HepG2 (cell line): Measurements from ENCODE around the gene PRSS36. TPM values are rescaled to one million over a fixed set of nuclear protein-coding genes. Genes with fewer than 3 reads are reported as not detected.

ENCODE experiments used
- ATAC-seq: fragments of 200-7000 bp; cut with Tn5 transposase; 3 replicates; pipeline ENCODE4 v1.9.1; 2020; ENCODE audit warnings: mild to moderate bottlenecking, moderate library complexity
- BruUV-seq: library from RNA; stranded (reverse); fragments of 400-500 nt; replicated peaks from 2 replicates; lab custom pipeline; 2021; lab: Mats Ljungman, UMichigan
- CTCF ChIA-PET: fragments of 300-600 bp; formaldehyde crosslinking; extraction: SDS; loops from one replicate; lab custom pipeline; 2021; ENCODE audit warnings: low total read pairs, inconsistent platforms, low intra/inter-chr PET ratio; lab: Yijun Ruan, JAX
- POLR2A ChIA-PET: fragments of 350-600 bp; sonication (Branson Sonifier 250); formaldehyde crosslinking; loops from one replicate; lab custom pipeline; 2020; ENCODE audit warnings: antibody characterized with exemption, inconsistent platforms; lab: Yijun Ruan, JAX
- DNase-seq: peaks from one replicate; pipeline ENCODE4 v3.0.0-alpha.2; 2015; ENCODE audit warnings: low spot score
- FAIRE-seq: peaks from 3 replicates; lab custom pipeline; 2011; peaks lifted over from hg19 to GRCh38; lab: Jason Lieb, UNC
- H2AFZ ChIP-seq: one replicate; pipeline ENCODE4 v1.6.1; 2011; ENCODE audit warnings: low read length, inconsistent platforms
- H3K27ac ChIP-seq: fragments of 300-600 bp; 3 replicates; pipeline ENCODE4 v1.8.0; 2011; ENCODE audit warnings: mixed run types, mild to moderate bottlenecking, mixed read lengths, low read length, inconsistent platforms; ENCODE audit not compliant: insufficient read depth; ENCODE audit errors: extremely low read length
- H3K27me3 ChIP-seq, 2 experiments: fragments of 200-600 bp in 1 of 2; 2 replicates in 1 of 2; 3 replicates in 1 of 2; pipeline versions ENCODE4 v1.6.0 to v1.8.0; 2011; ENCODE audit warnings: low read length in 2 of 2, mild to moderate bottlenecking in 2 of 2, moderate library complexity in 2 of 2, inconsistent platforms in 1 of 2; ENCODE audit not compliant: insufficient read depth in 2 of 2, control insufficient read depth in 1 of 2
- H3K36me3 ChIP-seq, 2 experiments: fragments of 200-600 bp in 1 of 2; replicated peaks in 1 of 2; 2 replicates in 1 of 2; 3 replicates in 1 of 2; pipeline versions ENCODE4 v1.5.1 to v1.8.0; 2011; ENCODE audit warnings: low read length in 2 of 2, inconsistent platforms in 1 of 2; ENCODE audit not compliant: insufficient read depth in 2 of 2, control insufficient read depth in 1 of 2
- H3K4me1 ChIP-seq: 2 replicates; pipeline ENCODE4 v1.5.1; 2012; ENCODE audit warnings: low read length, inconsistent platforms; ENCODE audit not compliant: insufficient read depth
- H3K4me2 ChIP-seq: 2 replicates; pipeline ENCODE4 v1.6.0; 2011; ENCODE audit warnings: low read depth, low read length, inconsistent platforms
- H3K4me3 ChIP-seq, 3 experiments: fragments of 200-600 bp in 1 of 3; sonication (generic), shearing (Covaris generic) in 1 of 3; replicated peaks in 1 of 3; 2 replicates each; pipeline ENCODE4 v1.5.1; 2011 to 2016; ENCODE audit warnings: low read length in 3 of 3, inconsistent platforms in 2 of 3, low read depth in 2 of 3, mild to moderate bottlenecking in 2 of 3, control low read depth in 1 of 3, mixed read lengths in 1 of 3; ENCODE audit not compliant: insufficient read depth in 1 of 3
- H3K79me2 ChIP-seq: one replicate; pipeline ENCODE4 v1.6.1; 2011; ENCODE audit warnings: low read length, inconsistent platforms; ENCODE audit not compliant: insufficient read depth
- H3K9ac ChIP-seq: 2 replicates; pipeline ENCODE4 v1.6.0; 2011; ENCODE audit warnings: mild to moderate bottlenecking, low read depth, low read length, inconsistent platforms; ENCODE audit not compliant: insufficient read depth
- H3K9me3 ChIP-seq: 2 replicates; pipeline ENCODE4 v1.5.1; 2012; ENCODE audit warnings: mild to moderate bottlenecking, low read length
- H4K20me1 ChIP-seq: 2 replicates; pipeline ENCODE4 v1.6.0; 2011; ENCODE audit warnings: inconsistent platforms, mild to moderate bottlenecking, low read length, moderate library complexity; ENCODE audit not compliant: insufficient read depth
- ADNP ChIP-seq: sonication (generic); formaldehyde crosslinking; IDR thresholded peaks from 2 replicates; pipeline ENCODE4 v1.4.0; 2020; ENCODE audit warnings: missing genetic modification reagents
- CEBPB ChIP-seq: IDR thresholded peaks from 2 replicates; pipeline ENCODE4 v1.6.1; 2011; ENCODE audit warnings: low read depth, low read length, improper control_type of control experiment, borderline replicate concordance
- HNF4A ChIP-seq: sonication (generic); formaldehyde crosslinking; IDR thresholded peaks from 2 replicates; pipeline ENCODE4 v1.4.0; 2020; ENCODE audit warnings: missing genetic modification reagents
- HNF4G ChIP-seq, 2 experiments: sonication (generic) in 1 of 2; formaldehyde crosslinking in 1 of 2; IDR thresholded peaks; 2 replicates each; pipeline versions ENCODE4 v1.4.0 to v1.6.1; 2011 to 2020; ENCODE audit warnings: borderline replicate concordance in 2 of 2, low read depth in 2 of 2, mild to moderate bottlenecking in 2 of 2, low read length in 1 of 2, missing genetic modification reagents in 1 of 2, moderate library complexity in 1 of 2
- HOXA9 ChIP-seq: sonication (generic); formaldehyde crosslinking; IDR thresholded peaks from 2 replicates; pipeline ENCODE4 v1.8.1; 2022; ENCODE audit warnings: missing genetic modification reagents, mild to moderate bottlenecking, moderate library complexity, borderline replicate concordance
- NFYB ChIP-seq: sonication (generic); formaldehyde crosslinking; IDR thresholded peaks from 2 replicates; pipeline ENCODE4 v1.4.0; 2020; ENCODE audit warnings: missing genetic modification reagents
- NFYC ChIP-seq: IDR thresholded peaks from 2 replicates; pipeline ENCODE4 v1.6.1; 2016; ENCODE audit warnings: missing genetic modification reagents, missing compliant biosample characterization
- NR2C2 ChIP-seq: sonication (generic); formaldehyde crosslinking; IDR thresholded peaks from 2 replicates; pipeline ENCODE4 v1.4.0; 2020; ENCODE audit warnings: missing genetic modification reagents, mild to moderate bottlenecking, moderate library complexity, borderline replicate concordance
- NR2F1 ChIP-seq, 2 experiments: fragments of 450-650 bp in 1 of 2; formaldehyde crosslinking in 1 of 2; IDR thresholded peaks; 2 replicates each; pipeline versions ENCODE4 v1.5.0 to v1.6.1; 2016 to 2020; ENCODE audit warnings: mild to moderate bottlenecking in 1 of 2, missing compliant biosample characterization in 1 of 2, missing genetic modification reagents in 1 of 2, moderate library complexity in 1 of 2
- NR2F6 ChIP-seq, 2 experiments: IDR thresholded peaks; 2 replicates each; pipeline ENCODE4 v1.6.1; 2016; ENCODE audit warnings: antibody characterized with exemption in 1 of 2, mild to moderate bottlenecking in 1 of 2
- SOX5 ChIP-seq: IDR thresholded peaks from 2 replicates; pipeline ENCODE4 v1.6.1; 2016; ENCODE audit warnings: borderline replicate concordance
- ZMYM3 ChIP-seq: sonication (generic); formaldehyde crosslinking; IDR thresholded peaks from 2 replicates; pipeline ENCODE4 v1.5.1; 2020; ENCODE audit warnings: mild to moderate bottlenecking, missing genetic modification reagents
- ZNF430 ChIP-seq: sonication (generic); formaldehyde crosslinking; IDR thresholded peaks from 2 replicates; pipeline ENCODE4 v1.9.0; 2021; ENCODE audit warnings: mild to moderate bottlenecking, missing genetic modification reagents
- ZNF441 ChIP-seq: sonication (generic); formaldehyde crosslinking; IDR thresholded peaks from 2 replicates; pipeline ENCODE4 v1.7.0; 2021; ENCODE audit warnings: missing genetic modification reagents, borderline replicate concordance
- WGBS: methylation state at CpG from one replicate; pipeline ENCODE4 v1.1.6; 2017; ENCODE audit warnings: low lambda C conversion rate; 5-methylcytosine and 5-hydroxymethylcytosine counted together
- in situ Hi-C: cut with HindIII; loops from 2 replicates; pipeline ENCODE4 v1.10.0; 2017; ENCODE audit warnings: low pct_unique_long_range_greater_than_20kb; ENCODE audit not compliant: extremely low pct_ligation_motif_present
- intact Hi-C: fragments of 100-400 bp; cut with micrococcal nuclease; formaldehyde crosslinking; loops from one replicate; pipeline ENCODE4 v1.10.0; 2022; ENCODE audit not compliant: unreplicated experiment
- polyA plus RNA-seq, 8 experiments: library from polyadenylated mRNA; depleted of rRNA in 3 of 8; stranded (reverse) in 7 of 8; unstranded in 1 of 8; fragments of >200 nt; fragmentation: Illumina TruSeq in 4 of 8; extraction: Trizol in 4 of 8; gene quantifications; 2 replicates each; pipeline versions ENCODE4 v1.2.1 to v1.2.3, GENCODE V29; 2011 to 2016; ENCODE audit warnings: low read depth in 4 of 8, missing spikeins in 1 of 8, mixed read lengths in 1 of 8; ENCODE audit not compliant: insufficient read depth in 1 of 8
- total RNA-seq, 5 experiments: library from RNA; depleted of rRNA; stranded (reverse); fragments of >200 nt; fragmentation: Illumina TruSeq; extraction: Trizol; gene quantifications; 2 replicates each; pipeline ENCODE4 v1.2.3, GENCODE V29; 2016; ENCODE audit warnings: low read depth in 1 of 5
- TF ChIP-seq, protein P1 (sequence below): sonication (generic); formaldehyde crosslinking; conservative IDR thresholded peaks from 2 replicates; pipeline ENCODE4 v1.8.0; 2022; ENCODE audit warnings: mild to moderate bottlenecking, moderate library complexity, missing genetic modification reagents
- TF ChIP-seq, protein P2 (sequence below): sonication (generic); formaldehyde crosslinking; IDR thresholded peaks from 2 replicates; pipeline ENCODE4 v1.9.0; 2022; ENCODE audit warnings: low read depth, missing genetic modification reagents
- TF ChIP-seq, protein P3 (sequence below): sonication (generic); formaldehyde crosslinking; IDR thresholded peaks from 2 replicates; pipeline ENCODE4 v1.4.0; 2020; ENCODE audit warnings: missing genetic modification reagents

PRSS36 gene
- total and polyA plus RNA-seq, 2 of the 13 experiments (the other 11 are each of a cell fraction or from before 2014, with no cell fraction given) = 1.5 to 2.1 TPM

DNA sequence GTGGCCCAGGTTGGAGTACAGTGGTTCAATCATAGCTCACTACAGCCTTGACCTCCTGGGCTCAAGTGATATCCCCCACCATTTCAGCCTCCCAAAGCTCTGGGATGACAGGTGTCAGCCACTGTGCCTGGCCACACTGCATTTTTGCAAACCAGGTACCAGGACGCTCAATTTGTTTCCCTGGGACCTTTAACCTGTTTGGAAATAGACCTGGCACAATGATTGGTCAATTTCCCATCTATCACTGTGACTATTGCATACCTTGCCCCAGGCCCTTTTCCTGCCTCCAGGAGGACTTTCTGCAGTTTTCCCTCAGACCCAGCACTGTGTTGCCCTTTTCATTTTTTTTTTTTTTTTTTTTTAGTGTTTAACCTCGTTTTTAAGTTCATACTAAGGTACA lies 19.0 kb upstream of the PRSS36 start:
- in situ Hi-C loops = no loop called here
- H3K9me3 ChIP-seq = no peaks in the 10 kb centered on the region
- BruUV-seq = no TSS peak
- H3K4me1 ChIP-seq = peaks cover 48% of the 10 kb centered on the region
- H4K20me1 ChIP-seq = no peaks in the 10 kb centered on the region
- WGBS = 0% methylated on average over 2 of the region's 2 CpGs
- POLR2A ChIA-PET = interaction anchor here (1.9 kb wide), 1 partner anchor 11 kb away, joined by 10 read pairs; the partner anchor contains the start of gene FUS
- ATAC-seq = peak; percentile 78
- intact Hi-C loops = no loop called here
- no peaks in the 10 kb centered on the region for H3K79me2 ChIP-seq
- CTCF ChIA-PET = no interaction called here
- TF ChIP-seq ADNP = 0 out of 2 replicates have a peak, but pooled peaks have one; percentile 9
- TF ChIP-seq CEBPB = peak; percentile 71
- no peak for TF ChIP-seq ZNF430 (CRISPR knock-in tag)
- peak; percentile 51; the same call in 1 of the 2 replicates for TF ChIP-seq NR2C2 (CRISPR knock-in tag)
- TF ChIP-seq, protein P1, sequence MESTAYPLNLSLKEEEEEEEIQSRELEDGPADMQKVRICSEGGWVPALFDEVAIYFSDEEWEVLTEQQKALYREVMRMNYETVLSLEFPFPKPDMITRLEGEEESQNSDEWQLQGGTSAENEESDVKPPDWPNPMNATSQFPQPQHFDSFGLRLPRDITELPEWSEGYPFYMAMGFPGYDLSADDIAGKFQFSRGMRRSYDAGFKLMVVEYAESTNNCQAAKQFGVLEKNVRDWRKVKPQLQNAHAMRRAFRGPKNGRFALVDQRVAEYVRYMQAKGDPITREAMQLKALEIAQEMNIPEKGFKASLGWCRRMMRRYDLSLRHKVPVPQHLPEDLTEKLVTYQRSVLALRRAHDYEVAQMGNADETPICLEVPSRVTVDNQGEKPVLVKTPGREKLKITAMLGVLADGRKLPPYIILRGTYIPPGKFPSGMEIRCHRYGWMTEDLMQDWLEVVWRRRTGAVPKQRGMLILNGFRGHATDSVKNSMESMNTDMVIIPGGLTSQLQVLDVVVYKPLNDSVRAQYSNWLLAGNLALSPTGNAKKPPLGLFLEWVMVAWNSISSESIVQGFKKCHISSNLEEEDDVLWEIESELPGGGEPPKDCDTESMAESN (CRISPR knock-in tag) = no peak
- TF ChIP-seq NR2F6 (IDR thresholded peaks at IDR 0.05) = no peak
- peak; percentile 57; the same call in 1 of the 2 replicates for TF ChIP-seq NR2F6 (CRISPR knock-in tag; IDR thresholded peaks at IDR 0.05)
- TF ChIP-seq, protein P2, sequence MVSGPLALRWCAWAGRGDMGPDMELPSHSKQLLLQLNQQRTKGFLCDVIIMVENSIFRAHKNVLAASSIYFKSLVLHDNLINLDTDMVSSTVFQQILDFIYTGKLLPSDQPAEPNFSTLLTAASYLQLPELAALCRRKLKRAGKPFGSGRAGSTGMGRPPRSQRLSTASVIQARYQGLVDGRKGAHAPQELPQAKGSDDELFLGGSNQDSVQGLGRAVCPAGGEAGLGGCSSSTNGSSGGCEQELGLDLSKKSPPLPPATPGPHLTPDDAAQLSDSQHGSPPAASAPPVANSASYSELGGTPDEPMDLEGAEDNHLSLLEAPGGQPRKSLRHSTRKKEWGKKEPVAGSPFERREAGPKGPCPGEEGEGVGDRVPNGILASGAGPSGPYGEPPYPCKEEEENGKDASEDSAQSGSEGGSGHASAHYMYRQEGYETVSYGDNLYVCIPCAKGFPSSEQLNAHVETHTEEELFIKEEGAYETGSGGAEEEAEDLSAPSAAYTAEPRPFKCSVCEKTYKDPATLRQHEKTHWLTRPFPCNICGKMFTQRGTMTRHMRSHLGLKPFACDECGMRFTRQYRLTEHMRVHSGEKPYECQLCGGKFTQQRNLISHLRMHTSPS (CRISPR knock-in tag) = 0 out of 2 replicates have a peak, but pooled peaks have one; percentile 17
- peak; percentile 3 to 47; a peak in 2 of 4 replicates for TF ChIP-seq NR2F1 (CRISPR knock-in tag; IDR thresholded peaks at IDR 0.05)
- peak; percentile 47 for TF ChIP-seq NFYC (CRISPR knock-in tag)
- peak; percentile 1; the same call in 1 of the 2 replicates for TF ChIP-seq SOX5 (CRISPR knock-in tag)
- TF ChIP-seq HNF4A (CRISPR knock-in tag) = peak; percentile 37; the same call in 1 of the 2 replicates
- no peak for TF ChIP-seq HOXA9 (CRISPR knock-in tag)
- peak; percentile 40 for TF ChIP-seq NFYB
- TF ChIP-seq ZMYM3 (CRISPR knock-in tag) = 0 out of 2 replicates have a peak, but pooled peaks have one; percentile 57
- 0 out of 2 replicates have a peak, but pooled peaks have one; percentile 22 for TF ChIP-seq ZNF441
- TF ChIP-seq, protein P3, sequence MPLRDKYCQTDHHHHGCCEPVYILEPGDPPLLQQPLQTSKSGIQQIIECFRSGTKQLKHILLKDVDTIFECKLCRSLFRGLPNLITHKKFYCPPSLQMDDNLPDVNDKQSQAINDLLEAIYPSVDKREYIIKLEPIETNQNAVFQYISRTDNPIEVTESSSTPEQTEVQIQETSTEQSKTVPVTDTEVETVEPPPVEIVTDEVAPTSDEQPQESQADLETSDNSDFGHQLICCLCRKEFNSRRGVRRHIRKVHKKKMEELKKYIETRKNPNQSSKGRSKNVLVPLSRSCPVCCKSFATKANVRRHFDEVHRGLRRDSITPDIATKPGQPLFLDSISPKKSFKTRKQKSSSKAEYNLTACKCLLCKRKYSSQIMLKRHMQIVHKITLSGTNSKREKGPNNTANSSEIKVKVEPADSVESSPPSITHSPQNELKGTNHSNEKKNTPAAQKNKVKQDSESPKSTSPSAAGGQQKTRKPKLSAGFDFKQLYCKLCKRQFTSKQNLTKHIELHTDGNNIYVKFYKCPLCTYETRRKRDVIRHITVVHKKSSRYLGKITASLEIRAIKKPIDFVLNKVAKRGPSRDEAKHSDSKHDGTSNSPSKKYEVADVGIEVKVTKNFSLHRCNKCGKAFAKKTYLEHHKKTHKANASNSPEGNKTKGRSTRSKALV (CRISPR knock-in tag) = no peak
- peak; percentile 43; the same call in 1 of the 2 replicates for TF ChIP-seq HNF4G (IDR thresholded peaks at IDR 0.05; ENCODE audit: borderline replicate concordance, low read depth, low read length)
- TF ChIP-seq HNF4G (CRISPR knock-in tag; IDR thresholded peaks at IDR 0.05; ENCODE audit: borderline replicate concordance, low read depth) = no peak
- H3K27me3 ChIP-seq = 0 out of 5 replicates have a peak, but pooled peaks cover 0 to 5% of the 10 kb centered on the region in 2 experiments
- no peak overlapping the region for H3K4me3 ChIP-seq
- FAIRE-seq = no peak
- H3K36me3 ChIP-seq = no peaks in the 10 kb centered on the region
- no peak overlapping the region for H3K9ac ChIP-seq
- peak overlapping the region; percentile 29; the same call in 1 of the 2 replicates for H3K4me2 ChIP-seq
- H2AFZ ChIP-seq = no peak overlapping the region
- peak; percentile 58 for DNase-seq
- peak overlapping the region; percentile 26 for H3K27ac ChIP-seq
